ENCODE data around the gene TSHR. TPM values are rescaled to one million over a fixed set of nuclear protein-coding genes. Genes with fewer than 3 reads are reported as not detected.

Gene TSHR
- 1 to 10 TPM; 3.5 to 5.0 TPM for total RNA-seq

GRCh38 chr14:80955416-80955941 lies at the start of gene TSHR:
Gene TSHR, plus strand, starts transcription at chr14:80955621. Its CDS starts 60 bp downstream, at chr14:80955681.

GRCh38 chr14:80941241-80942185 lies 13.9 kb upstream of the TSHR start, which contains the start of gene CEP128:
Gene CEP128, minus strand, starts transcription at chr14:80941738.

Other genes with a start within 250 kb of the TSHR start
- gene CEP128, start 13.9 kb upstream of the TSHR start, total RNA-seq: 10 to 100 TPM; 24.1 to 27.5 TPM

Measured in activated naive CD4-positive, alpha-beta T cell treated with anti-CD3 and anti-CD28 coated beads, Interleukin-2, amount 10 ng/mL, durations not matched to agents 5 hours and 36 hours (primary cell).